CMK (cell line): ENCODE results near the gene ADAT3.

ENCODE experiments used
- DNase-seq: peaks from one replicate; pipeline ENCODE4 v3.0.0-alpha.2; 2010; ENCODE audit warnings: low read depth

The ADAT3 gene

DNA sequence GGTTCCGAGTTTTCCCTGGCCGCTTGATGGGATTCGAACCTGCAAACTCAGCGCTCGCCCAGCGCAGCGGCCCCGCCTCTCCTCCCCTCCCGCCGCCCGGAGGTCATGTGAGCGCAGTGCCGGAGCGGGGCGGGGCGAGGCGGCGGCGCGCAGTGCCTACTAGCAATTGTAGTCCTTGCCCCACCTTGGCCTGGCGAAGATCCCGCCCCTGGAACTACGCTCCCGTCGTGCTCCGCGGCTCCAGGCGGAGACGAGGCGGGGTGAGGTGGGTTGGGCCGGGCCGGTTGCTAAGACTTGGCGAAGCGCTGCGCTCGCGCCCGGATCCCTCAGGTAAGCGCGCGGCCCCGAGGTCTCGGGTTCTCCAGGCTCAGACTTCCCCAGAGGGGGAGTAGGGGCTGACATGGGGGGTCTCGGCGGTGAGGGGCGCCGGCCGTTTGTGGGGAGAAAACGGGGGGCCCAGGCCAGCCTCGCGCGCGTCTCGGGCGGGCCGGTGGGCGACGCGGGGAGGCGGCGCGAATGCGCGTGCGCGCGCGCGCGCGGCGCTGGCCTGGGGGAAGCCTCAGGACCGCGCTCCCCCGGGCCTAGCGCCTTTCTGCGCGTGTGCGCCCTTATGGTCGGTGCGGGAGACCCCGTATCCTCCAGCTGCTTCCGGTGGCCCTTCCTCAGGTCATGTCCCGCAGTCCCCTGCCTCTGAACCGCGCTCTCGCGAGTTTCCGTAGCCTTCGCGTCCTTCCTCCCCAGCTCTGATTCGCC lies at the start of gene ADAT3, which contains the start of gene SCAMP4:
Gene ADAT3 (plus strand): TSS at position 290 of the 753 bp plus-strand sequence. CDS start 6,649 bp downstream, outside the sequence.
Gene SCAMP4 (plus strand): TSS at position 290 of the 753 bp plus-strand sequence. CDS start 9,621 bp downstream, outside the sequence.
- peak; percentile 97 for DNase-seq

DNA sequence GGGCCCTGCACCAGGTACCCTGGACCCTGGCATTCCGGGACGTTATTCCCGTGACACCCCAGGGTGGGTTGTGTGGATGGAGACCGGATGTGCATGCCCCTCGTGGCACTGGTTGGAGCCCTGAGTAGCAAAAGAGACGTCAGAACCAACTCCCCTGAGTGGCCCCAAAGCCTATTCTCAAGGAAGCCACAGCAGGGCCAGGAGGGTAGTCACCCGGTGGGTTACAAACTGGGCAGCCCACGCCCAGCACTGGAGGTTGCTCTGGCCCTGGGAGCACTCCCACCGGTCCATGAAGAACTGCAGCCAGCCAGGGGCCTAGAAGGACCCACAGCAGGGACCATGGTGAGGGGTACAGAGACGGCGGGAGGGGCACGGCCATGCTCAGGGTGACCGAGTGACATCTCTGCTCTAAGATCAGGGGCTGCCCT lies 49.4 kb upstream of the ADAT3 start:
- DNase-seq = no peak

DNA sequence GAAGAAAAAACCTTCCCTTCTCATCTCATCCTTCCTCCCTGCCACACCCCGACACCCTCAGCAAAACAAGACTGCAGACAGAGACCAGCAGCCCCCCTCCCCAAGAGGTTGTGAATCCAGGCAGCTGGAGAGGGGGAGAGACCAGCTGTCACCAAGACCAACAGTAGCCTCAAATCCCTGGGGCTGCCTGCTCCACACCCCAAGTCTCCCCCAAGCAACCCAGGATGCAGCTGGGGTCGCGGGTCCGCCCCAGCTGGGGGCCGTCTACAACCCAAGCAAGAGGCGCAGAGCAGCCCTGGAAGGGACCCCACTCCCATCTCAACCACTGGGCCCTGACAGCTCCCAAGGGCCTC lies 48.9 kb upstream of the ADAT3 start:
- DNase-seq = no peak

- DNase-seq = no peak
These were observed 48.2 kb upstream of the ADAT3 start for GRCh38 chr19:1856698-1857603.

- no peak for DNase-seq
These were observed 47.4 kb upstream of the ADAT3 start for GRCh38 chr19:1857648-1858326.

DNA sequence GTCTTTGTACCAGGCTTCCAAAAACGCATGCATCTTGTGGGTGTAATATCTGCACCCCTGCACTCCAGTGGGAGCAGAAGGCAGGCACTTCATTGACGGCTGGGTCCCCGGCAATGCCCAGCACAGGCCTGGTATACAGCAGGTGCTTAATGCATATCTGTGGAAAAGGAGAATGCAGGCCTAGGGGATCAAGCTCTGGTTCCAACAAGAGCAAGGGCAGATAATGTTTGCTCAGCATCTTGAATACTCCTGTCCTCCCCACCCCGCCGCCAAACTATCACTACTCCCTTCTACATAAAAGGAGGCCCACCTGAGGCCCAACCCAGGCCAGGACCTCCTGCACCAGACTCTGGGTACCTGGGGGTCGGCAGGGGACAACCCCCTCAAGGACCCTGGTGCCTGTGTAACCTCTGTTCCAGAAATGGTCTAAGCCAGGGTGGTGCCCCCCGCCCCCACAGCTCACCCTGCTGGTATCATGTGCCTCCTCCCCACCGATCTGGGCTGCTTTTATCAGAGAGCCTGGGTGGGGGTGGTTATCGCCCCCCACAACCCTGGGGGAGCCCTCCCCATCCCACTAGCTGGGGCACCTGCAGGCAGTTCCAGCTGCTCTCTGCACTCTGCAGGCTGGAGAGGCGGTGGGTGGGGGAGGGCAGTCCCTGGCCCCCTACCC lies 46.7 kb upstream of the ADAT3 start:
- DNase-seq = no peak

DNA sequence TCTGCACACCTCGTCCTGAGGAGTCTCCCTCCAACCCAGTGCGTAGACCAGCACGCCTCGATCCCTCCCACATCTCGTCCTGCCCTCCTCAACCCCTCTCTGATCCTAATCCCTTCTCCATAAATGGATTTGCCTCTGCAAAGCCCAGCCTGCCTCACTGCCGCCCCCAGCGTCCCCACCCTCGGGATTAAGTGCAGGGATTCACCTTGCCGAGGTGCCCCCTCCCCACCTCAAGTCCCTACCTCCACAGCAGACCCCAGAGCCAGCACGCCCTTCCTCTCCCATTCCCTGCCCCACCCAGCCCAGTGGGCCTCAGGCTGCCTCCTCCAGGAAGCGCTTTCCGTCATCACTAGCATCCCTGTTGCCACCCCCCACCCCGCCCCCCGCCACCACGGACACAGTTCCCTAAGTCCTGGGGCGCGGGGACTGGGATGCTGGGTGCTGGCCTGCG lies 45.8 kb upstream of the ADAT3 start:
- no peak for DNase-seq

GRCh38 chr19:1860042-1860775 lies 45.0 kb upstream of the ADAT3 start:
- DNase-seq = no peak

- no peak for DNase-seq
These were observed 44.2 kb upstream of the ADAT3 start for GRCh38 chr19:1860821-1861598.

DNA sequence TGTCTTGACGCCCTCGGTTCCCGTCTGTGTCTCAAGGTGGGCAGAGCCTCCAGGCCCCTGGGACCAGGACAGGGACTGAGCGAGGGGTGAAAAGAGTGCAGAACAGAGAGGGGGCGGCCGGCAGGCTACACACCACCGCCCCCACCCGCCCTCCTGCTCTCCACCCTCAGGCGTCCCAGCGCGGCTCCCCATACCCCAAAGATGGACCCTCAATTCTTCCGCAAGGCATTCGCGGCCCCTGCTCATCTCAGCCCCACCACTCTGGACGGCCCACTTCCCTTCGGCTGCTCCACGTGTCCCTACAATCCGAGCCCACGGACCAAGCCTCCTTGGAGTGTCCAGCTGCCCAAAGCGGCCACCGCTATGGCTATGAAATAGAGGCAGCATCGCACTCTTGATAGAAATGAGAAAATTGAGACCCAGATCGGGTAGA lies 43.6 kb upstream of the ADAT3 start:
- no peak for DNase-seq

GRCh38 chr19:1862068-1862423 lies 43.2 kb upstream of the ADAT3 start:
- no peak for DNase-seq

- DNase-seq = no peak
These were observed 42.5 kb upstream of the ADAT3 start for GRCh38 chr19:1862424-1863327.

- no peak for DNase-seq
These were observed 41.9 kb upstream of the ADAT3 start, which contains the start of gene KLF16 for GRCh38 chr19:1863328-1863637. KLF16 (minus strand) TSS chr19:1863579; CDS start chr19:1863497, 82 bp downstream.

DNA sequence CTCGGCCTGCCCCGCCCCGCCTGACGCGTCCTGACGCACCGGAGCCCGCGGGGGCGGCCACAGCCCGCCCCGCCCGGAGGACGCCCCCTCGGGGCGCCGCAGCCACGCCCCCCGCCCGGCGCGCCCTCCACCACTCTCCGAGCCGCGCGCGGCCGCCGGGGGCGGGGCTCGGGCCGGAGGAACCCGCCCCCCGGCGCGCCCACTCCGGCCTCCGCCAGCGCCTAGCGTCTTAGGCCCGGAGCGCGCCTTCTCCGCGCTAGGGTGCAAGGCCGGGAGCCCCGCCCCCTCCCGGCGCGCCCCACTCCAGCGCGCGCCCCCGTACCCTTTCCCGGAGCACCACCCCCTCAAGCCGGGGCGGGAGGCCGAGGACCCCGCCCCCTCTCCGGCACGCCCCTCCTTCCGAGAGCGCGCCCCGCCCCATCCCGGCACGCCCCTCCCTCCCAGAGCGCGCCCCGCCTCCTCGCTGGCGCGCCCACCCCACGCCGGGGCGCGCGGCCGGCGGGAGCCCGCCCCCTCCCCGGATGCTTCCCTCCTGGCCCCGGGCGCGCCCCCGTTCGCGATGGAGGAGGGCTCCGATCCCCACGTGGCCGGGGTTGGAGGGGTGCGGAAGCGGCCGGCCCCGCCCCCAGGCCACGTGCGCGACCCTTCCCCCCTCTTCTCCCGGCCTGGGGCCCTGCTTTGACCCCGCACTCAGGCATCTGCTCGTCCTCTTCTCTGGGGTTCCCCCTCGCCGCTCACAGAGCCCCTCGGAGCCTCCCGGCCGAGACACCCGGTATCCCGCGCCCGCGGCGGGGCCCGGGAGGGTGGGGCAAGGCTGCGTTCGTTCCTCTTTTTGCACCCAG lies 41.3 kb upstream of the ADAT3 start:
- DNase-seq = peak; percentile 86

- peak; percentile 86 for DNase-seq
These were observed 40.6 kb upstream of the ADAT3 start for GRCh38 chr19:1864480-1865171.

DNA sequence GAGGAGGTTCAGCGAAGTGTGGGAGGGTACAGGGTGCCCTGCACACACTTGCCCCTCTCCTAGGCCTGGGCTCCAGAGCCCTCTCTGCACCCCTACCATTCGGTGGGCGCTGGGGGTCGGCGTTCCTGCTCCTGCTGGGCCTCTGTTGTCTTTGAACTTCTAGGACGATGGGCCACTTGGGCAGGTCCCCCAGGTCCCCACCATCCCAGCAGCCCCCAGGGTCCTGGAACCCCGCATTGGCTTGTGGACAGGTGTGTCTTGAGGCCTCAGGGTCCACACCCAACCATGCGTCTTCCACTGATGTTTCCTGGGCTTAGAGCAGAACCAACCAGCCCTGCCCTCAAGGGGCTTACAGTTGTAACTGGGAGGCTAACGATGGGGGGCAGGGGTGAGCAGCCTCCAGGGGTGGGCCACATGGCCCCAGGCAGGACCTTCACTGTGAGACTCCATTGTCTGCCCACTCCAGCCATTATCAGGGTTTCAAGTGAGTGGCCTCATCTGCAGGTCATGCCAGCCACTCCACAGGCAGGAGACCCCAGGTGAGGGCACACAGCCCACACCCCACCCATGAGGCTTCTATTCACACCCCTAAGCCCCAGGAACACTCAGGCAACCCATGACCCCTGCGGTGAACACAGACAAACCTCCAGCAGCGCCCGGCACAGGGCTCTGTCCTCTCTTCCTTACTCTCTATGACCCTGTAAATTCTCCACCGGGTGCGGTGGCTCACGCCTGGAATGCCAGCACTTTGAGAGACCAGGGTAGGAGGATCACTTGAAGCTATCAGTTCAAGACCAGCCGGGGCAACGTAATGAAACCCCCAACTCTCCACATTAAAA lies 39.8 kb upstream of the ADAT3 start:
- no peak for DNase-seq
